DND-41 (cell line): ENCODE measurements around the gene MARCHF3.

Experiments
- ATAC-seq: fragments of 200-7000 bp; cut with Tn5 transposase; 3 replicates; pipeline ENCODE4 v1.9.1; 2021; ENCODE audit warnings: low read depth; ENCODE audit not compliant: insufficient read depth
- DNase-seq: peaks from one replicate; pipeline ENCODE4 v3.0.0-alpha.2; 2020
- H2AFZ ChIP-seq: 2 replicates; pipeline ENCODE4 v1.6.0; 2012; ENCODE audit warnings: low read depth, low read length
- H3K27ac ChIP-seq: 2 replicates; pipeline ENCODE4 v1.5.1; 2012; ENCODE audit warnings: low read length, inconsistent platforms
- H3K27me3 ChIP-seq: fragments of 200-600 bp; sonication (generic); 2 replicates; pipeline ENCODE4 v1.6.0; 2012; ENCODE audit warnings: low read length, mild to moderate bottlenecking, inconsistent platforms; ENCODE audit not compliant: insufficient read depth, poor library complexity
- H3K36me3 ChIP-seq: 2 replicates; pipeline ENCODE4 v1.5.1; 2012; ENCODE audit warnings: low read length, inconsistent platforms; ENCODE audit not compliant: insufficient read depth
- H3K4me1 ChIP-seq: 2 replicates; pipeline ENCODE4 v1.5.1; 2012; ENCODE audit warnings: mild to moderate bottlenecking, low read length; ENCODE audit not compliant: insufficient read depth
- H3K4me2 ChIP-seq: 2 replicates; pipeline ENCODE4 v1.6.0; 2012; ENCODE audit warnings: mild to moderate bottlenecking, moderate library complexity, low read length, inconsistent platforms; ENCODE audit not compliant: insufficient read depth
- H3K4me3 ChIP-seq, 2 experiments: fragments of 200-600 bp in 1 of 2; shearing (Covaris generic) in 1 of 2; 2 replicates each; pipeline ENCODE4 v1.5.1; 2012 to 2016; ENCODE audit warnings: inconsistent platforms in 2 of 2, low read length in 2 of 2, mild to moderate bottlenecking in 2 of 2, low read depth in 1 of 2, moderate library complexity in 1 of 2
- H3K79me2 ChIP-seq: 2 replicates; pipeline ENCODE4 v1.6.0; 2012; ENCODE audit warnings: low read length, inconsistent platforms; ENCODE audit not compliant: insufficient read depth
- H3K9ac ChIP-seq: 2 replicates; pipeline ENCODE4 v1.6.0; 2012; ENCODE audit warnings: low read depth, mild to moderate bottlenecking, inconsistent platforms, low read length, moderate library complexity
- H3K9me3 ChIP-seq: 2 replicates; pipeline ENCODE4 v1.5.1; 2012; ENCODE audit warnings: low read length, moderate library complexity, mild to moderate bottlenecking, inconsistent platforms; ENCODE audit not compliant: insufficient read depth, severe bottlenecking
- H4K20me1 ChIP-seq: 2 replicates; pipeline ENCODE4 v1.6.0; 2012; ENCODE audit warnings: low read length; ENCODE audit not compliant: insufficient read depth
- EZH2 ChIP-seq: IDR thresholded peaks from 3 replicates; pipeline ENCODE4 v1.6.1; 2012; ENCODE audit warnings: borderline replicate concordance, low read depth, mild to moderate bottlenecking, moderate library complexity, low read length, inconsistent platforms; ENCODE audit not compliant: severe bottlenecking
- TF ChIP-seq, protein P1 (sequence below): IDR thresholded peaks from 2 replicates; pipeline ENCODE4 v1.5.1; 2012; ENCODE audit warnings: borderline replicate concordance, low read length, moderate library complexity, mild to moderate bottlenecking; ENCODE audit not compliant: poor library complexity, severe bottlenecking; ENCODE audit errors: extremely low read depth

MARCHF3 gene

DNA sequence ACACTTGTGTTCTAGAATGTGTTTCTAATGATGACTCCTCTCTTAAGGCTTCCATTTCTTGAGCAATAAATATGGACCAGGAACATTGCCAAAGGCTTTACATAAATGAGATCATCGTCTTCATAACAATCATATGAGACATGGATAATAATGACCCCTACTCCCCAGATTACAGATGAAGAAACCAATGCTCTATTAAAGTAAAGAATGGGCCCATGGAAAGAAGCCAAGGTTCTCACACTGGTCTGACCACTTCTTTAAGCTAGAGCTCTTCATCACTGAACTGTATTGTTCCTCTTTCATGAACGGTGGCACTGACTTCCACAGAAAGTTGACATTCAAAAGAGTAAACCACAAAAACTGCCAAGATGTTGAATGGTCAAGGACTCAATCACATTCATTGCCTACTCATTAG is 65.3 kb downstream of the MARCHF3 start:
- Histone ChIP-seq H3K79me2 (no peaks in the 10 kb centered on the region), H3K27me3 (peaks cover 5% of the 10 kb centered on the region), H3K4me2 (no peak overlapping the region), H3K9me3 (no peaks in the 10 kb centered on the region), H3K9ac (no peak overlapping the region), H4K20me1 (no peaks in the 10 kb centered on the region), H3K27ac (no peak overlapping the region), H3K4me1 (no peaks in the 10 kb centered on the region), H3K36me3 (no peaks in the 10 kb centered on the region), H2AFZ (no peak overlapping the region), H3K4me3 (no peak overlapping the region)
- no peak for ATAC-seq
- TF ChIP-seq, protein P1, sequence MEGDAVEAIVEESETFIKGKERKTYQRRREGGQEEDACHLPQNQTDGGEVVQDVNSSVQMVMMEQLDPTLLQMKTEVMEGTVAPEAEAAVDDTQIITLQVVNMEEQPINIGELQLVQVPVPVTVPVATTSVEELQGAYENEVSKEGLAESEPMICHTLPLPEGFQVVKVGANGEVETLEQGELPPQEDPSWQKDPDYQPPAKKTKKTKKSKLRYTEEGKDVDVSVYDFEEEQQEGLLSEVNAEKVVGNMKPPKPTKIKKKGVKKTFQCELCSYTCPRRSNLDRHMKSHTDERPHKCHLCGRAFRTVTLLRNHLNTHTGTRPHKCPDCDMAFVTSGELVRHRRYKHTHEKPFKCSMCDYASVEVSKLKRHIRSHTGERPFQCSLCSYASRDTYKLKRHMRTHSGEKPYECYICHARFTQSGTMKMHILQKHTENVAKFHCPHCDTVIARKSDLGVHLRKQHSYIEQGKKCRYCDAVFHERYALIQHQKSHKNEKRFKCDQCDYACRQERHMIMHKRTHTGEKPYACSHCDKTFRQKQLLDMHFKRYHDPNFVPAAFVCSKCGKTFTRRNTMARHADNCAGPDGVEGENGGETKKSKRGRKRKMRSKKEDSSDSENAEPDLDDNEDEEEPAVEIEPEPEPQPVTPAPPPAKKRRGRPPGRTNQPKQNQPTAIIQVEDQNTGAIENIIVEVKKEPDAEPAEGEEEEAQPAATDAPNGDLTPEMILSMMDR = no peak
- no peak for TF ChIP-seq EZH2
- DNase-seq = no peak

DNA sequence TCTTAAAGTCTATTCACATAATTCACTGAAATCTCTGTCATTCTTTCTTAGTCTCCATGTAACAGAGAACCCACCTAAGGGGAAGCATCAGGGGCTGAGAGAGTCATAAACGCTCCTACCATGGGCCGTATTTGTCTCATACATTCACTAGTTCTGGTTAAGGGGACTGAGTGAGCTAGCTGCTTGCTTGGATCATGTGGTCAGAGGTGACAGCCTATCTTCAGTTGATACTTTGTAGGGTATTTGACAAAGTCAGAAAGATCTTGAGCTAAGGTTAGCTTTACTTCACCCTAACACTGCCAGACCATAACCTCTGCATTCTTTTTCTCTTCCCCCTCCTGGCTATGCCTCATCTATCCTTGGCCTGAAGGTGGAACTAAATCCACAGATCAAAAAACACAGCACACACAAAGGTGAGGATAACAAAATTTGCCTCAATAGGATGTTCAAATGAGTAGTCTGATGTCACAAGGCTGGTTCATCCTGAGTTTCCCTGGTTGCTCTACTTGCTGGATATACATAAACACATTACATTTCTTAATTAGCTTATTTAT is 66.5 kb downstream of the MARCHF3 start:
- no peaks in the 10 kb centered on the region for H3K4me1 ChIP-seq
- no peaks in the 10 kb centered on the region for H3K36me3 ChIP-seq
- no peaks in the 10 kb centered on the region for H3K79me2 ChIP-seq
- no peak overlapping the region for H3K4me2 ChIP-seq
- H4K20me1 ChIP-seq = no peaks in the 10 kb centered on the region
- ATAC-seq (no peak), DNase-seq (no peak)
- H3K4me3 ChIP-seq = no peak overlapping the region
- no peak overlapping the region for H2AFZ ChIP-seq
- TF ChIP-seq EZH2 = no peak
- TF ChIP-seq, protein P1 = no peak
- no peaks in the 10 kb centered on the region for H3K9me3 ChIP-seq
- peaks cover 10% of the 10 kb centered on the region for H3K27me3 ChIP-seq
- no peak overlapping the region for H3K27ac ChIP-seq
- H3K9ac ChIP-seq = no peak overlapping the region

DNA sequence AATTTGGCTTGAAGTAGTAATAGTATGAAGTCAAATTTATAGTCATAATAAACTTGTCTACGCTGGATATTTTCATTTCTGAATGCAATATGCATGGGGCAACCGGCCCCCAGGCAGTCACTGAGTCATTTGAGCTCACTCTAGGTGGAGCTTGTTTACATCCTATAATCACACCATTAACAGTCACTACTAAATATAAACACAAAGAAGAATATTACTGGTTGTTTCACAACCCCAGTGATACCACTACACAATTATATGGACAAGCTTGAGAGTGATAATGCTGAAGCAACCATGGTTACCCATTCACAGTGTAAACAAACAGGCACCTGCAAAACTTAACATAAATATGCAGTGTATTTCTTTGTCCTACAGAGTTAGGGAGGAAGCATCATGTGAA is 68.7 kb downstream of the MARCHF3 start:
- Histone ChIP-seq H3K4me2 (no peak overlapping the region), H3K4me1 (no peaks in the 10 kb centered on the region), H3K27ac (no peak overlapping the region), H3K79me2 (no peaks in the 10 kb centered on the region), H3K36me3 (no peaks in the 10 kb centered on the region), H3K4me3 (no peak overlapping the region), H2AFZ (no peak overlapping the region), H3K9me3 (no peaks in the 10 kb centered on the region), H4K20me1 (no peaks in the 10 kb centered on the region), H3K9ac (no peak overlapping the region), H3K27me3 (peaks cover 10% of the 10 kb centered on the region)
- no peak for ATAC-seq
- TF ChIP-seq EZH2 = no peak
- TF ChIP-seq, protein P1 = no peak
- DNase-seq = no peak

DNA sequence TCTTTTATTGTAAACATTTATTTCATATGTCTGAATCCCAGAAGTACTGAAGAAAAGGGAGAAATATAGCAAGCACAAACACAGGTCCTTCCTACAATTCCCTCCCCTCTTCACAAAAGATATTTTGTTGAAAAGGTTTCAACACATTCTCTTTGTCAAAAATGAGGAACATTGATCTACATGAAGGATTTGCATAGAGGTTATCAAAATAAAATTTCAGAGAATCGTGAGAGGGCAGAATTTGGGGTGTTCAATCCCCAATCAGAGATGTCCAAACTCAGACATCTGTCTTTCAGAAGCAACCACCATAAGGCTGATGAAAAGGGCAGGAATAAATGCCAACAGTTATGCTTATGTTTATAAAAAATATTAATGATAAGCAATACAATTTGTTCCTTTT is 69.2 kb downstream of the MARCHF3 start:
- H3K79me2 ChIP-seq = no peaks in the 10 kb centered on the region
- H4K20me1 ChIP-seq = no peaks in the 10 kb centered on the region
- H3K4me2 ChIP-seq = no peak overlapping the region
- no peak overlapping the region for H3K9ac ChIP-seq
- H3K4me3 ChIP-seq = no peak overlapping the region
- peaks cover 10% of the 10 kb centered on the region for H3K27me3 ChIP-seq
- H3K27ac ChIP-seq = no peak overlapping the region
- no peak for DNase-seq
- no peak overlapping the region for H2AFZ ChIP-seq
- ATAC-seq = no peak
- no peaks in the 10 kb centered on the region for H3K36me3 ChIP-seq
- H3K9me3 ChIP-seq = no peaks in the 10 kb centered on the region
- no peak for TF ChIP-seq EZH2
- TF ChIP-seq, protein P1 = no peak
- H3K4me1 ChIP-seq = no peaks in the 10 kb centered on the region
